Psoas muscle (tissue), 8 donors: ENCODE data around the gene MRPL57. TPM values are rescaled to one million over a fixed set of nuclear protein-coding genes. Genes with fewer than 3 reads are reported as not detected.

Experiments used
- ATAC-seq, 4 donors: fragments of 200-7000 bp; cut with Tn5 transposase; one replicate each; pipeline ENCODE4 v1.9.1; 2020; ENCODE audit warnings: moderate library complexity in 3 of 4, mild to moderate bottlenecking in 2 of 4
- DNase-seq, 2 donors: peaks; one replicate each; pipeline ENCODE4 v3.0.0-alpha.2; 2020
- H3K27ac ChIP-seq: fragments of 200-600 bp; one replicate; pipeline ENCODE4 v1.8.0; 2022
- H3K27me3 ChIP-seq, 3 donors: fragments of 200-600 bp in 1 of 3; one replicate each; pipeline versions ENCODE4 v1.6.1 to v1.8.0; 2013 to 2022; ENCODE audit warnings: low read length in 2 of 3, mild to moderate bottlenecking in 2 of 3, moderate library complexity in 1 of 3; ENCODE audit not compliant: insufficient read depth in 3 of 3
- H3K36me3 ChIP-seq, 2 donors: fragments of 200-600 bp in 1 of 2; one replicate each; pipeline versions ENCODE4 v1.6.1 to v1.8.0; 2013 to 2022; ENCODE audit warnings: low read depth in 1 of 2, mild to moderate bottlenecking in 1 of 2, moderate library complexity in 1 of 2; ENCODE audit not compliant: insufficient read depth in 1 of 2
- H3K4me1 ChIP-seq: fragments of 200-600 bp; one replicate; pipeline ENCODE4 v1.8.0; 2022
- H3K4me3 ChIP-seq: fragments of 200-600 bp; one replicate; pipeline ENCODE4 v1.8.0; 2022; ENCODE audit warnings: mild to moderate bottlenecking
- H3K9me3 ChIP-seq: fragments of 200-600 bp; one replicate; pipeline ENCODE4 v1.8.0; 2022
- WGBS, 3 donors: extraction: QIAGEN DNeasy Blood & Tissue Kit; methylation state at CpG; one replicate each; pipeline versions ENCODE4 v1.1.6 to v1.1.7; 2013; 5-methylcytosine and 5-hydroxymethylcytosine counted together
- intact Hi-C, 2 donors: fragments of 100-400 bp; cut with DNase I; formaldehyde crosslinking; loops; one replicate each; pipeline versions ENCODE4 v1.11.0 to v1.14.2; 2022
- polyA plus RNA-seq, 3 donors: library from polyadenylated mRNA; stranded (reverse); fragments of 200-250 nt; gene quantifications; one replicate each; pipeline ENCODE4 v1.2.3, GENCODE V29; 2013
- total RNA-seq, 4 donors: library from RNA; stranded (reverse); fragmentation: NEBNext Ultra II Directional in 2 of 4; extraction: Animal tissue kit (Norgen Biotek cat#: 25700) in 2 of 4; gene quantifications; one replicate each; pipeline versions ENCODE4 v1.2.1 to v1.2.4, GENCODE V29; 2021 to 2023
- TF ChIP-seq, protein P1 (sequence below): fragments of 200-600 bp; IDR thresholded peaks from one replicate; pipeline ENCODE4 v1.8.0; 2022; ENCODE audit warnings: antibody characterized with exemption
- donor health status: healthy with polysubstance abuse.
- donor health status: DM: no; HTN: no; CAD: no; lungs with moderate emphysema.
- donor health status: Bipolar disorder and iron deficiency.
- donor health status: healthy.
- donor health status: DM: yes; HTN: yes; CAD: no.
- donor health status: DM: no; HTN: no; CAD: no.
- donor health status: DM: no; HTN: no; CAD: no.
- donor health status: DM: yes; HTN: yes; CAD: no.

MRPL57 gene
- total and polyA plus RNA-seq, 7 donors = 17.6 to 30.7 (median 23.2) TPM

DNA sequence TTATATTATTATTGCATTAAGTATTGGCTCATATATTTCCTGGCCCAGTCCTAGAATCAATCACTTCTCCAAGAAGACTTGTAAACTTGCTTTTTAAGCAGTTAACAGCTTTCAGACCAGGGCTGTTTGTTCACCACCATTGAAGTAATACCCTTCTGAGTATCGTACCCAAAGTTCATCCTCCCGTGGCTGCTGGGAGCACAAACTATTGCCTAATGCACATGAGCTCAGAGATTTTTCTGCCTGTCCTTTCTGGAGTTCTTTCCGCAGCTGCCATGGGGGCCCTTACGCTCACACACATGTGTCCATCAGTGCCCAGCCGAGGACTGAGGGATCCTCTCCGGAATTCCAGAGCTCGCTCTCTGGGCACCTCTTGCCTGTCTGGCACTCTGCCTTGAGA, 51.5 kb downstream of the MRPL57 start:
- intact Hi-C loops = no loop called here
- TF ChIP-seq, protein P1, sequence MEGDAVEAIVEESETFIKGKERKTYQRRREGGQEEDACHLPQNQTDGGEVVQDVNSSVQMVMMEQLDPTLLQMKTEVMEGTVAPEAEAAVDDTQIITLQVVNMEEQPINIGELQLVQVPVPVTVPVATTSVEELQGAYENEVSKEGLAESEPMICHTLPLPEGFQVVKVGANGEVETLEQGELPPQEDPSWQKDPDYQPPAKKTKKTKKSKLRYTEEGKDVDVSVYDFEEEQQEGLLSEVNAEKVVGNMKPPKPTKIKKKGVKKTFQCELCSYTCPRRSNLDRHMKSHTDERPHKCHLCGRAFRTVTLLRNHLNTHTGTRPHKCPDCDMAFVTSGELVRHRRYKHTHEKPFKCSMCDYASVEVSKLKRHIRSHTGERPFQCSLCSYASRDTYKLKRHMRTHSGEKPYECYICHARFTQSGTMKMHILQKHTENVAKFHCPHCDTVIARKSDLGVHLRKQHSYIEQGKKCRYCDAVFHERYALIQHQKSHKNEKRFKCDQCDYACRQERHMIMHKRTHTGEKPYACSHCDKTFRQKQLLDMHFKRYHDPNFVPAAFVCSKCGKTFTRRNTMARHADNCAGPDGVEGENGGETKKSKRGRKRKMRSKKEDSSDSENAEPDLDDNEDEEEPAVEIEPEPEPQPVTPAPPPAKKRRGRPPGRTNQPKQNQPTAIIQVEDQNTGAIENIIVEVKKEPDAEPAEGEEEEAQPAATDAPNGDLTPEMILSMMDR = no peak
- WGBS, 3 donors = 79 to 87% (median 81%) methylated on average over 7 of the region's 7 CpGs
- H3K4me3 ChIP-seq = no peak overlapping the region
- H3K27me3 ChIP-seq = peaks cover 0 to 1% (median 0%) of the 10 kb centered on the region in 3 donors
- ATAC-seq = no peak
- H3K36me3 ChIP-seq = no peaks in the 10 kb centered on the region
- DNase-seq = no peak
- no peaks in the 10 kb centered on the region for H3K9me3 ChIP-seq
- no peak overlapping the region for H3K27ac ChIP-seq
- H3K4me1 ChIP-seq = no peaks in the 10 kb centered on the region

Other genes with a start within 250 kb of the MRPL57 start
- 10 to 100 TPM; 23.7 to 27.4 (median 26.1) TPM for gene LATS2, start 115.1 kb upstream of the MRPL57 start, total RNA-seq
- 10 to 100 TPM in 2 of 3 donors, 1 to 10 TPM in 1; 6.0 to 13.9 (median 10.0) TPM for gene LATS2, start 115.1 kb upstream of the MRPL57 start, polyA plus RNA-seq
- 100 to 1,000 TPM; 232 to 297 (median 287) TPM for gene SAP18, start 36.5 kb upstream of the MRPL57 start, total RNA-seq
- gene SAP18, start 36.5 kb upstream of the MRPL57 start, polyA plus RNA-seq = 10 to 100 TPM; 80.5 to 92.5 (median 90.5) TPM
- 1 to 10 TPM in 1 of 4 donors, under 1 TPM in 3; 0.14 to 1.5 (median 0.32) TPM for gene SKA3, start 106 bp upstream of the MRPL57 start, total RNA-seq
- under 1 TPM; 0.11 to 0.25 (median 0.21) TPM for gene SKA3, start 106 bp upstream of the MRPL57 start, polyA plus RNA-seq